HEK293T (cell line): ENCODE measurements around the gene AQP5.

Source experiments
- ARNT ChIP-seq: fragments of 450-650 bp; IDR thresholded peaks from 2 replicates; pipeline ENCODE4 v1.6.1; 2017; ENCODE audit warnings: mild to moderate bottlenecking
- BHLHE40 ChIP-seq: fragments of 450-650 bp; IDR thresholded peaks from 2 replicates; pipeline ENCODE4 v1.6.1; 2016; ENCODE audit warnings: mild to moderate bottlenecking, moderate library complexity, borderline replicate concordance
- CTBP1 ChIP-seq: fragments of 450-650 bp; IDR thresholded peaks from 2 replicates; pipeline ENCODE4 v1.6.1; 2016; ENCODE audit warnings: borderline replicate concordance
- FOXK2 ChIP-seq: fragments of 450-650 bp; IDR thresholded peaks from 2 replicates; pipeline ENCODE4 v1.6.1; 2016; ENCODE audit warnings: mild to moderate bottlenecking
- FOXM1 ChIP-seq: fragments of 450-650 bp; IDR thresholded peaks from 2 replicates; pipeline ENCODE4 v1.6.1; 2017; ENCODE audit warnings: mild to moderate bottlenecking, borderline replicate concordance
- HDGF ChIP-seq: fragments of 450-650 bp; IDR thresholded peaks from 2 replicates; pipeline ENCODE4 v1.6.1; 2017; ENCODE audit warnings: antibody characterized with exemption, borderline replicate concordance
- L3MBTL2 ChIP-seq: fragments of 450-650 bp; conservative IDR thresholded peaks from 2 replicates; pipeline ENCODE4 v1.6.1; 2016; ENCODE audit warnings: mild to moderate bottlenecking
- NFRKB ChIP-seq: fragments of 450-650 bp; IDR thresholded peaks from 2 replicates; pipeline ENCODE4 v1.6.1; 2016; ENCODE audit warnings: mild to moderate bottlenecking, moderate library complexity
- SP1 ChIP-seq: fragments of 450-650 bp; IDR thresholded peaks from 2 replicates; pipeline ENCODE4 v1.6.1; 2017
- TARDBP ChIP-seq: fragments of 450-650 bp; IDR thresholded peaks from 2 replicates; pipeline ENCODE4 v1.6.1; 2016
- TF ChIP-seq, protein P1 (sequence below): fragments of 450-650 bp; IDR thresholded peaks from 2 replicates; pipeline ENCODE4 v1.6.1; 2016

- TF ChIP-seq, protein P1, sequence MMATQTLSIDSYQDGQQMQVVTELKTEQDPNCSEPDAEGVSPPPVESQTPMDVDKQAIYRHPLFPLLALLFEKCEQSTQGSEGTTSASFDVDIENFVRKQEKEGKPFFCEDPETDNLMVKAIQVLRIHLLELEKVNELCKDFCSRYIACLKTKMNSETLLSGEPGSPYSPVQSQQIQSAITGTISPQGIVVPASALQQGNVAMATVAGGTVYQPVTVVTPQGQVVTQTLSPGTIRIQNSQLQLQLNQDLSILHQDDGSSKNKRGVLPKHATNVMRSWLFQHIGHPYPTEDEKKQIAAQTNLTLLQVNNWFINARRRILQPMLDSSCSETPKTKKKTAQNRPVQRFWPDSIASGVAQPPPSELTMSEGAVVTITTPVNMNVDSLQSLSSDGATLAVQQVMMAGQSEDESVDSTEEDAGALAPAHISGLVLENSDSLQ = no peak
- TF ChIP-seq HDGF (no peak), BHLHE40 (no peak), FOXM1 (no peak), ARNT (no peak), TARDBP (no peak), CTBP1 (no peak), SP1 (no peak), NFRKB (no peak), L3MBTL2 (no peak), FOXK2 (no peak)
These were observed 22.2 kb downstream of the AQP5 start for GRCh38 chr12:49983892-49984291.
